ENCODE results near the gene ZNF701.

- TF ChIP-seq CTCF (conservative IDR thresholded peaks at IDR 0.05 in 1 of 2, IDR thresholded peaks at IDR 0.05 in 1 of 2; ENCODE audit: low read depth in 1 of 2, low read length in 2 of 2) (no peak), EZH2 (IDR thresholded peaks at IDR 0.05; ENCODE audit: low read length, missing control alignments) (no peak)
Measured at GRCh38 chr19:52635786-52636570, 65.9 kb downstream of the ZNF701 start.

Data from fibroblast of lung (primary cell).